ENCODE results near the gene PPP1R2. TPM values are rescaled to one million over a fixed set of nuclear protein-coding genes. Genes with fewer than 3 reads are reported as not detected.
"Not testable (repeated sequence)": the region's sequence is repeated elsewhere in the genome, so short reads cannot be mapped to it uniquely, and the experiment has no call there.

Gene PPP1R2
- total RNA-seq, 2 donors from 2014 or later = 68.7 to 71.9 TPM

GRCh38 chr3:195522254-195523023 lies 20.7 kb downstream of the PPP1R2 start:
- Mint-ChIP-seq H3K27me3 (ENCODE audit: low read depth) (no peaks in the 10 kb centered on the region), H3K4me3 (peak overlapping the region in 1 of 2 donors; percentile 12), H3K9me3 (no peaks in the 10 kb centered on the region), H3K4me1 (ENCODE audit: low read depth) (peaks cover 41% of the 10 kb centered on the region), H3K27ac (peak overlapping the region; percentile 90), H3K36me3 (ENCODE audit: insufficient read depth in 2 of 2) (peaks cover 2 to 22% of the 10 kb centered on the region in 2 donors)
- ATAC-seq (replicated peaks in 1 of 2) (no peak), DNase-seq (no peak)

GRCh38 chr3:195517030-195517429 lies 26.1 kb downstream of the PPP1R2 start:
- Mint-ChIP-seq H3K4me1 (ENCODE audit: low read depth) (peaks cover 42% of the 10 kb centered on the region), H3K27me3 (ENCODE audit: low read depth) (no peaks in the 10 kb centered on the region), H3K27ac (no peak overlapping the region), H3K4me3 (no peak overlapping the region), H3K36me3 (ENCODE audit: insufficient read depth in 2 of 2) (peaks cover 3 to 36% of the 10 kb centered on the region in 2 donors), H3K9me3 (no peaks in the 10 kb centered on the region)
- no peak for ATAC-seq (replicated peaks in 1 of 2)
- DNase-seq = no peak

- Mint-ChIP-seq H3K4me3 (peak overlapping the region; percentile 53 to 81), H3K4me1 (ENCODE audit: low read depth) (peaks cover 49% of the 10 kb centered on the region), H3K36me3 (ENCODE audit: insufficient read depth in 2 of 2) (peaks cover 6 to 43% of the 10 kb centered on the region in 2 donors), H3K27ac (peak overlapping the region; percentile 95)
- not testable (repeated sequence) for H3K27me3 Mint-ChIP-seq (ENCODE audit: low read depth); H3K9me3 Mint-ChIP-seq; DNase-seq
- peak; percentile 96 to 97 for ATAC-seq (replicated peaks in 1 of 2)
Observed at GRCh38 chr3:195514610-195515235, 28.4 kb downstream of the PPP1R2 start.

DNA sequence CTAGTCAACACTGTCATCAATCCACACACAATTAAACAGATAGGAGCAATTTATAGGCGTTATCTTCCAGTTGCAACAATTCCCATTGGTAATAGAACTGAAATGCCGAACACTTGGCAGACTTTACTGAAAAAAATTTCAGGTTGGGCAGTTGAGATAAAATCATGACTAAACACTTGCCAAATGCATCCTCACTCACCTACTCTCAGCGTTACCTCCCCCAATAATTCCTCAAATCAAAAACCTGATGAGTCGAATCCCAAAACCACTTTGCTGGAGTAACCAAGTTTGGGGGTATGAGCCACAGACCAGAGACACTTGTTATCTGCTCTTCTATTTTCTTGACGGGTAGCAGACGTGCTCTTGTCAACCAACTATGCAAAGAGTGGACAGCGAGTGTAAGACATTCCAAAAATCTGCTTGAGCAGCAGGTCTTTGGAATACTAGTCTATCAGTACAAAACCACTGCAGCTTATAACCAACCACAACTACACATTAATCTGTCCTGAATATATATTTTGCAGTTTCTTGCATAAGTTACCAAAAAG lies 30.3 kb downstream of the PPP1R2 start:
- Mint-ChIP-seq H3K9me3 (no peaks in the 10 kb centered on the region), H3K27me3 (ENCODE audit: low read depth) (no peaks in the 10 kb centered on the region), H3K4me1 (ENCODE audit: low read depth) (peaks cover 60% of the 10 kb centered on the region), H3K27ac (no peak overlapping the region), H3K36me3 (ENCODE audit: insufficient read depth in 2 of 2) (peaks cover 7 to 40% of the 10 kb centered on the region in 2 donors), H3K4me3 (no peak overlapping the region)
- DNase-seq = no peak
- no peak for ATAC-seq (replicated peaks in 1 of 2)

GRCh38 chr3:195511136-195511535 lies 32.0 kb downstream of the PPP1R2 start:
- ATAC-seq (replicated peaks in 1 of 2) = no peak
- H3K36me3 Mint-ChIP-seq (ENCODE audit: insufficient read depth in 2 of 2) = peaks cover 7 to 39% of the 10 kb centered on the region in 2 donors
- no peak for DNase-seq
- no peak overlapping the region for H3K4me3 Mint-ChIP-seq
- peaks cover 55% of the 10 kb centered on the region for H3K4me1 Mint-ChIP-seq (ENCODE audit: low read depth)
- H3K9me3 Mint-ChIP-seq = no peaks in the 10 kb centered on the region
- no peak overlapping the region for H3K27ac Mint-ChIP-seq
- no peaks in the 10 kb centered on the region for H3K27me3 Mint-ChIP-seq (ENCODE audit: low read depth)

GRCh38 chr3:195508185-195508584 lies 34.9 kb downstream of the PPP1R2 start:
- DNase-seq (no peak), ATAC-seq (replicated peaks in 1 of 2) (no peak)
- peaks cover 4 to 19% of the 10 kb centered on the region in 2 donors for H3K36me3 Mint-ChIP-seq (ENCODE audit: insufficient read depth in 2 of 2)
- no peaks in the 10 kb centered on the region for H3K27me3 Mint-ChIP-seq (ENCODE audit: low read depth)
- peak overlapping the region; percentile 27 for H3K27ac Mint-ChIP-seq
- H3K4me1 Mint-ChIP-seq (ENCODE audit: low read depth) = peaks cover 25% of the 10 kb centered on the region
- H3K4me3 Mint-ChIP-seq = no peak overlapping the region
- no peaks in the 10 kb centered on the region for H3K9me3 Mint-ChIP-seq

GRCh38 chr3:195475614-195476013 lies 67.5 kb downstream of the PPP1R2 start:
- H3K9me3 Mint-ChIP-seq = no peaks in the 10 kb centered on the region
- H3K4me3 Mint-ChIP-seq = no peak overlapping the region
- no peaks in the 10 kb centered on the region for H3K36me3 Mint-ChIP-seq (ENCODE audit: insufficient read depth in 2 of 2)
- peaks cover 19% of the 10 kb centered on the region for H3K27me3 Mint-ChIP-seq (ENCODE audit: low read depth)
- ATAC-seq (replicated peaks in 1 of 2) (no peak), DNase-seq (no peak)
- H3K4me1 Mint-ChIP-seq (ENCODE audit: low read depth) = no peaks in the 10 kb centered on the region
- H3K27ac Mint-ChIP-seq = no peak overlapping the region

DNA sequence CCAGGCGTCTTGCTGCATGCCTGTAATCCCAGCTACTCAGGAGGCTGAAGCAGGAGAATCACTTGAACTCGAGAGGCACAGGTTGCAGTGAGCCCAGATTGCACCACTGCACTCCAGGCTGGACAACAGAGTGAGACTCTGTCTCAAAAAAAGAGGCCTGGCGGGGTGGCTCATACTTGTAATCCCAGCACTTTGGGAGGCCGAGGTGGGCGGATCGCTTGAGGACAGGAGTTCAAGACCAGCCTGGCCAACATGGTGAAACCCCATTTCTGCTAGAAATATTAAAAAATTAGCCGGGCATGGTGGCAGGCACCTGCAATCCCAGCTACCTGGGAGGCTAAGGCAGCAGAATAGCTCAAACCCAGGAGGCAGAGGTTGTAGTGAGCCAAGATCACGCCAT lies 68.0 kb downstream of the PPP1R2 start:
- ATAC-seq (replicated peaks in 1 of 2); H3K27ac Mint-ChIP-seq; H3K4me3 Mint-ChIP-seq; H3K36me3 Mint-ChIP-seq (ENCODE audit: insufficient read depth in 2 of 2); H3K9me3 Mint-ChIP-seq; H3K4me1 Mint-ChIP-seq (ENCODE audit: low read depth); DNase-seq: not testable (repeated sequence)
- H3K27me3 Mint-ChIP-seq (ENCODE audit: low read depth) = peaks cover 19% of the 10 kb centered on the region

GRCh38 chr3:195468841-195469240 lies 74.3 kb downstream of the PPP1R2 start:
- H3K9me3 Mint-ChIP-seq = peaks cover 11 to 13% of the 10 kb centered on the region in 2 donors
- peaks cover 23% of the 10 kb centered on the region for H3K4me1 Mint-ChIP-seq (ENCODE audit: low read depth)
- DNase-seq (no peak), ATAC-seq (replicated peaks in 1 of 2) (no peak)
- H3K4me3 Mint-ChIP-seq = peak overlapping the region; percentile 36 to 80
- H3K27me3 Mint-ChIP-seq (ENCODE audit: low read depth) = no peaks in the 10 kb centered on the region
- H3K27ac Mint-ChIP-seq = peak overlapping the region; percentile 97
- peaks cover 15 to 22% of the 10 kb centered on the region in 2 donors for H3K36me3 Mint-ChIP-seq (ENCODE audit: insufficient read depth in 2 of 2)

GRCh38 chr3:195468391-195468776 lies 74.7 kb downstream of the PPP1R2 start:
- H3K9me3 Mint-ChIP-seq = peaks cover 11 to 13% of the 10 kb centered on the region in 2 donors
- H3K27me3 Mint-ChIP-seq (ENCODE audit: low read depth) = no peaks in the 10 kb centered on the region
- peaks cover 23% of the 10 kb centered on the region for H3K4me1 Mint-ChIP-seq (ENCODE audit: low read depth)
- H3K36me3 Mint-ChIP-seq (ENCODE audit: insufficient read depth in 2 of 2) = peaks cover 15 to 22% of the 10 kb centered on the region in 2 donors
- peak in 1 of 2 donors; percentile 44 for ATAC-seq (replicated peaks in 1 of 2)
- DNase-seq = peak; percentile 25 to 30
- peak overlapping the region; percentile 97 for H3K27ac Mint-ChIP-seq
- H3K4me3 Mint-ChIP-seq = peak overlapping the region; percentile 36 to 80

- peaks cover 15 to 22% of the 10 kb centered on the region in 2 donors for H3K36me3 Mint-ChIP-seq (ENCODE audit: insufficient read depth in 2 of 2)
- H3K4me3 Mint-ChIP-seq = peak overlapping the region; percentile 54 to 80
- H3K27me3 Mint-ChIP-seq (ENCODE audit: low read depth) = no peaks in the 10 kb centered on the region
- H3K9me3 Mint-ChIP-seq = peaks cover 11 to 13% of the 10 kb centered on the region in 2 donors
- peak; percentile 97 to 98 for ATAC-seq (replicated peaks in 1 of 2)
- DNase-seq = peak; percentile 13 to 18
- H3K4me1 Mint-ChIP-seq (ENCODE audit: low read depth) = peaks cover 23% of the 10 kb centered on the region
- peak overlapping the region; percentile 97 for H3K27ac Mint-ChIP-seq
Observed at GRCh38 chr3:195467641-195468390, 75.3 kb downstream of the PPP1R2 start.

DNA sequence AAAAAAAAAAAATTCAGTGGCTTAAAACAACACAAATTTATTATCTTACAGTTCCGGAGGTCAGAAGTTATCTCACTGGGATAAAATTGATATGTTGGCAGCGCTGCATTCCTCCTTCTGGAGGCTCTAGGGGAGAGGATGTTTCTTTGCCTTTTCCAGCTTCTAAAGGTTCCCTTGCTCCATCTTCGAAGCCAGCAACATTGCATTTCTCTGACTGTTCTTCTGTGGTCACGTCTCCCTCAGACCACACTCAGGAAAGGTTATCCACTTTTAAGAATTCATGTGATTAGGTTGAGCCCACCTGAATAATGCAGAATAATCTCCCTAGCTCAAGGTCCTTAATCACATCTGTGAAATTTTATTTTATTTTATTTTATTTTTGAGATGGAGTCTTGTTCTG lies 76.9 kb downstream of the PPP1R2 start:
- ATAC-seq (replicated peaks in 1 of 2) (no peak), DNase-seq (no peak)
- peaks cover 15 to 22% of the 10 kb centered on the region in 2 donors for H3K36me3 Mint-ChIP-seq (ENCODE audit: insufficient read depth in 2 of 2)
- no peaks in the 10 kb centered on the region for H3K27me3 Mint-ChIP-seq (ENCODE audit: low read depth)
- H3K4me3 Mint-ChIP-seq = no peak overlapping the region
- peaks cover 23% of the 10 kb centered on the region for H3K4me1 Mint-ChIP-seq (ENCODE audit: low read depth)
- H3K9me3 Mint-ChIP-seq = peaks cover 11 to 13% of the 10 kb centered on the region in 2 donors
- H3K27ac Mint-ChIP-seq = no peak overlapping the region
